A549 treated with DMSO at 1 μM for 4 hours (cell line): Measurements from ENCODE around the gene ST3GAL2. TPM values are rescaled to one million over a fixed set of nuclear protein-coding genes. Genes with fewer than 3 reads are reported as not detected.

ENCODE experiments used
- total RNA-seq: library from RNA; stranded (reverse); fragments of 200-300 nt; extraction: Qiagen RNA extraction; gene quantifications from 5 replicates; pipeline ENCODE4 v1.2.3, GENCODE V29; 2022; ENCODE audit warnings: low read depth

Gene ST3GAL2, protein sequence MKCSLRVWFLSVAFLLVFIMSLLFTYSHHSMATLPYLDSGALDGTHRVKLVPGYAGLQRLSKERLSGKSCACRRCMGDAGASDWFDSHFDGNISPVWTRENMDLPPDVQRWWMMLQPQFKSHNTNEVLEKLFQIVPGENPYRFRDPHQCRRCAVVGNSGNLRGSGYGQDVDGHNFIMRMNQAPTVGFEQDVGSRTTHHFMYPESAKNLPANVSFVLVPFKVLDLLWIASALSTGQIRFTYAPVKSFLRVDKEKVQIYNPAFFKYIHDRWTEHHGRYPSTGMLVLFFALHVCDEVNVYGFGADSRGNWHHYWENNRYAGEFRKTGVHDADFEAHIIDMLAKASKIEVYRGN
- total RNA-seq = 20.3 to 28.4 TPM (median 23.0 TPM) in 5 replicates

DNA sequence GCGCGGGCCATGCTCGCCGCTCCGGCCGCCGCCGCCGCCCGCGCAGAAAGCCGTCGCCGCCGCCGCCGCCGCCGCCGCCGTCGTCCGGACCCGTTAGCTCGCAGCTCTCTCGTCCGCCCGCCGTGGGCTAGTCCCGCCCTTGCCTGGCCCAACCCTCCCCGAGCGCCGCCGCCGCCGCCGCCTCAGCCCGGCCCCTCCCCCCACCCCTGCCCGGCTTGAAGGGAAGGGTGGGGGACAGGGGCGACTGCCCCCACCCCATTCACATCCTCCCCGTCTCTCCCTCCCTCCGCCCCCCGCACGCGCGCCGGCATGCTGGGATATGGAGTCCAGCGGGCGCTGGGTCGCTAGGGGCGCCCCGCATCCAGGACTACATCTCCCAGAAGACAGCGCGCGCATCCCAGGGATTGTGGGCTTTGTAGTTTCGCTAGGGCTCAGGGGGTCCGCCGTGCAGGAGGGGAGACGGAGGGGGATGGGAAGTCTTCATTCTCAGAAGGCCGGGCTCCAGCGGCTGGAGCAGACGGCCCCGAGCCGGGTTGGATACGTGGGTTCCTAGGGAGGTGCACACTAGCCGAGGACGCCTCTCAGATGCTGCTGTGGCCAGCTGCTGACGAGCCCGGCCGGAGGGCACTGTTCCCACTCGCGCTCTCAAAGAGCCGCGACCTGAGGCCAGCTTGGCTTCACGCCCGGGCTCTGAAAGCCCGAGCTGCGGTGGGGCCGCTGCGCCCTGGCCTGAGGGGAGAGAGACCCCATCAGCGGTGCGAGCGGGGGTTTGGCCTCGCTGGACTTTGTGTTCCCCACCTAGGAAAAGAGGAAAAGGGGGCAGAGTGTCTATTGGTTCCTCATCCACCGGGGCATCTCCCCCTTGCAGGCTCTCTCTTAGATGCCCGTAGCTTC is at the start of gene ST3GAL2:
TSS of gene ST3GAL2 (minus strand) at position 132 of the 894 bp plus-strand sequence. CDS start 40,570 bp downstream, outside the sequence.

DNA sequence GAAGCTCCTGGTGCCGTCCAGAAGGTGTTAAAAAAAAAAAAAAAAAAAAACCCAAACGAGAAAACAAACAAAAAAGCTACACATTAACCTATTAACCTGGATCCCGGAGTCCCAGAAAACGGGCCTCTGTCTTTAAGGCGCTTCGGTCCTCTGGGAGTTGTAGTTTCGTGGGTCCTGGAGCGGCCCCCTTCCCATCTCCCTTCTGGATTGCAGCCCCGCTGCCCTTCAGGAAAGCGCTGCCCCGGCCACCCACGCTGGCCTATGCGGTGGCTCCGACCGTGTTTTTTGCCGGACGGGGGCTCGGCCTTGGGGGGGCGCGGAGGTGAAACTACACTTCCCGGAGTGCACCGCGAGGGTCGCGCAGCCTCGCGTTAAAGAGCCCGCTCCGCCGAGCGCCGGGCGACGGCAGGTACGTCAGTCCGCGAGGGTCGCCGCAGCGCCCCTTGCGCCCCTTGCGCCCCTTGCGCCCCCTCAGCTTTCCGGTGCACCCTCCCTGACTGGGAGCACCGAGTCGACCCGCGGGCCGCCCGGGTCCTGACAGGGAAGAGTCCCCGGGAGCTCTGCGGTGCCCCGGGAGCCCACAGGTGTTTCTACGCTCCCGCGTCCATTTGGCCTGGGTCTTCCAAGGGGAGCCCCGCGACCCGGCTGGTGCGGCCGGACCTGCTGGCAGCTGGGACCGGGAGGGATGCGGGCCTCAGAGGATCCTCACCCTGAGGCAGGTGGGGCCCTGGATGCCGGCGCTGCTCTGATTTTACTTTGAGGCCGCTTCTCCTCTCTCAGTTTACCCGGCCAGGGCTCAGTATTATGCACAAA is 15.5 kb upstream of the ST3GAL2 start, which contains the start of gene FCSK:
TSS of gene FCSK (plus strand) at position 374 of the 813 bp plus-strand sequence. CDS start 8,596 bp downstream, outside the sequence.

Other genes with a start within 250 kb of the ST3GAL2 start
- gene EXOSC6, start 187.2 kb downstream of the ST3GAL2 start, total RNA-seq = 13.8 to 18.3 TPM (median 16.2 TPM) in 5 replicates
- 93.5 to 107 TPM (median 102 TPM) in 5 replicates for gene AARS1, start 149.6 kb downstream of the ST3GAL2 start, total RNA-seq
- 29.9 to 37.7 TPM (median 31.5 TPM) in 5 replicates for gene DDX19B, start 139.9 kb downstream of the ST3GAL2 start, total RNA-seq
- gene DDX19A, start 92.2 kb downstream of the ST3GAL2 start, total RNA-seq = 40.3 to 42.8 TPM (median 42.0 TPM) in 5 replicates
- gene FCSK, start 15.5 kb upstream of the ST3GAL2 start, total RNA-seq = 4.2 to 6.2 TPM (median 5.4 TPM) in 5 replicates
- gene COG4, start 84.5 kb upstream of the ST3GAL2 start, total RNA-seq = 25.8 to 36.1 TPM (median 32.5 TPM) in 5 replicates
- gene SF3B3, start 84.7 kb upstream of the ST3GAL2 start, total RNA-seq = 125 to 232 TPM (median 221 TPM) in 5 replicates
- 0.38 to 0.93 TPM (median 0.74 TPM) in 5 replicates for gene IL34, start 207.5 kb upstream of the ST3GAL2 start, total RNA-seq
- 35.8 to 45.3 TPM (median 41.4 TPM) in 5 replicates for gene MTSS2, start 247.0 kb upstream of the ST3GAL2 start, total RNA-seq